ENCODE results near the gene ANGPTL8. TPM values are rescaled to one million over a fixed set of nuclear protein-coding genes. Genes with fewer than 3 reads are reported as not detected.
A peak's percentile ranks its signal among the peaks of the same experiment; 100 is the strongest.

ANGPTL8 gene
- total and polyA plus RNA-seq, 3 donors from 2014 or later: not detected

GRCh38 chr19:11279505-11280236 is 40.3 kb downstream of the ANGPTL8 start:
- H3K9me3 ChIP-seq: no peaks in the 10 kb centered on the region
- intact Hi-C loops (cut with DNase I; ENCODE audit: low total_unique reads): loop anchor here (10.0 kb wide), 1 partner anchor 145 kb away; no protein-coding TSS in a partner anchor
- H3K4me3 ChIP-seq: no peak overlapping the region
- no peaks in the 10 kb centered on the region for H3K36me3 ChIP-seq (ENCODE audit: low read depth, missing control alignments)
- TF ChIP-seq CTCF (IDR thresholded peaks at IDR 0.05) (no peak), POLR2A (IDR thresholded peaks at IDR 0.05) (no peak)
- H3K27ac ChIP-seq: no peak overlapping the region
- 86 to 89% methylated on average over 5 of the region's 5 CpGs for WGBS, 2 donors
- H3K4me1 ChIP-seq: peaks cover 22% of the 10 kb centered on the region
- no peaks in the 10 kb centered on the region for H3K27me3 ChIP-seq
- no peak for DNase-seq

DNA sequence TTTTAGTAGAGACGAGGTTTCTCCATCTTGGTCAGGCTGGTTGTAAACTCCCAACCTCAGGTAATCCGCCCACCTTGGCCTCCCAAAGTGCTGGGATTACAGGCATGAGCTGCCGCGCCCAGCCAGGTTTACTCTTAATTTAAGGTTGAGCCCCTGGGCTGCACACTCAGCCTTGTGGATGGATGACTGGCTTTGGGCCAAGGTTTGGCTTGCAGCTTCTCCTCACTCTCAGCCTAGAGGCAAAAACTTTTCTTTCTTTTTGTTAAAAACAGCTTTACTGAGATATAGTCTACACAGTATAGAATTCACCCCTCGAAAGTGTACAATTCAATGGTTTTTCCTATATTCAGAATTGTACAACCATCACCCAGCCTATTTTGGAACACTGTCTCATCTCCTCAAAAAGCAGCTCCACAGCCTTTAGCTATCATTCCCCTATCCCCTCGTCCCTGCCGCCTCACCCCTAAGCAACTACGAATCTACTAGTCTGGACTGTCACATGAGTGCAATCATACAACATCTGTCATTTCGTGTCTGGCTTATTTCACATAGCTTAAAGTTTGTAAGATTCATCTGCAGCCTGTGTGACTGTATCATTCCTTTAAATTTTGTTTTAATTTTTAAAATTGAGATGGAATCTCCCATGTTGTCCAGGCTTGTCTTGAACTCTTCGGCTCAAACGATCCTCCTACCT is 42.1 kb downstream of the ANGPTL8 start:
- DNase-seq: no peak
- WGBS, 2 donors: 72 to 81% methylated on average over 11 of the region's 11 CpGs
- Histone ChIP-seq H3K9me3 (no peaks in the 10 kb centered on the region), H3K4me1 (peaks cover 15% of the 10 kb centered on the region), H3K27ac (no peak overlapping the region), H3K27me3 (no peaks in the 10 kb centered on the region), H3K36me3 (ENCODE audit: low read depth, missing control alignments) (no peaks in the 10 kb centered on the region), H3K4me3 (no peak overlapping the region)
- intact Hi-C loops (cut with DNase I; ENCODE audit: low total_unique reads): loop anchor here (10.0 kb wide), 1 partner anchor 147 kb away; no protein-coding TSS in a partner anchor
- TF ChIP-seq POLR2A (IDR thresholded peaks at IDR 0.05): no peak
- no peak for TF ChIP-seq CTCF (IDR thresholded peaks at IDR 0.05)

GRCh38 chr19:11284515-11284914 is 45.1 kb downstream of the ANGPTL8 start:
- H3K27me3 ChIP-seq: no peaks in the 10 kb centered on the region
- TF ChIP-seq POLR2A (IDR thresholded peaks at IDR 0.05): no peak
- TF ChIP-seq CTCF (IDR thresholded peaks at IDR 0.05): no peak
- intact Hi-C loops (cut with DNase I; ENCODE audit: low total_unique reads): loop anchor here (10.0 kb wide), 1 partner anchor 150 kb away; no protein-coding TSS in a partner anchor
- 40 to 64% methylated on average over 5 to 6 of the region's 6 CpGs for WGBS, 2 donors
- peak; percentile 52 for DNase-seq
- no peaks in the 10 kb centered on the region for H3K9me3 ChIP-seq
- H3K27ac ChIP-seq: peak overlapping the region in 1 of 2 donors; percentile 76
- peaks cover 7% of the 10 kb centered on the region for H3K4me1 ChIP-seq
- H3K36me3 ChIP-seq (ENCODE audit: low read depth, missing control alignments): no peaks in the 10 kb centered on the region
- no peak overlapping the region for H3K4me3 ChIP-seq

DNA sequence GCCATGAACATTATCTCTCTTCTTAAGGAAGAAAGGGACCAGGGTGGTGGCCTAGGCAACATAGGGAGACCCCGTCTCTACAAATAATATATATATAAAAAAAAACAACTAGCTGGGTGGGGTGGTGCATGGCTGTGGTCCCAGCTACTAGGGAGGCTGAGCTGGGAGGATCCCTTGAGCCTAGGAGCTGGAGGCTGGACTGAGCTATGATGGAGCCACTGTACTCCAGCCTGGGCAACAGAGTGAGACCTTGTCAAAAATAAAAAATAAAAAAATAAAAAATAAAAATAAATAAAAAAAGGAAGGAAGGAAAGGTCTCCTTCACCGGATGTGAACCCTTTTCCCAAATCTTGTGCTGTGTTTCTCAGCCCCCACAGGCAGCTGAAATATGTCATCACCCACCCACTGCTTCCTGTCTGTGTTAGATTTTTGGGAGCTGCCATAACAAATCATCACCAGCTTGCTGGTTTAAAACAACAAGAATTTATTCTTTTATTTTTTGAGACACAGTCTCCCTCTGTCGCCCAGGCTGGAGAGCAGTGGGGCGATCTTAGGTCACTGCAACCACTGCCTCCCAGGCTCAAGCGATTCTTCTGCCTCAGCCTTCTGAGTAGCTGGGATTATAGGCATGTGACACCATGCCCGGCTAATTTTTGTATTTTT is 47.0 kb downstream of the ANGPTL8 start:
- no peaks in the 10 kb centered on the region for H3K27me3 ChIP-seq
- TF ChIP-seq POLR2A (IDR thresholded peaks at IDR 0.05) (no peak), CTCF (IDR thresholded peaks at IDR 0.05) (peak in 1 of 3 experiments; percentile 22)
- no peak overlapping the region for H3K4me3 ChIP-seq
- intact Hi-C loops (cut with DNase I; ENCODE audit: low total_unique reads): loop anchor here (10.0 kb wide), 1 partner anchor 152 kb away; no protein-coding TSS in a partner anchor
- peaks cover 7% of the 10 kb centered on the region for H3K4me1 ChIP-seq
- peak overlapping the region in 1 of 2 donors; percentile 29 for H3K27ac ChIP-seq
- 46 to 65% methylated on average over 6 of the region's 6 CpGs for WGBS, 2 donors
- DNase-seq: no peak
- no peaks in the 10 kb centered on the region for H3K36me3 ChIP-seq (ENCODE audit: low read depth, missing control alignments)
- no peaks in the 10 kb centered on the region for H3K9me3 ChIP-seq
